ENCODE results near the gene SHISA3.

Gene SHISA3

DNA sequence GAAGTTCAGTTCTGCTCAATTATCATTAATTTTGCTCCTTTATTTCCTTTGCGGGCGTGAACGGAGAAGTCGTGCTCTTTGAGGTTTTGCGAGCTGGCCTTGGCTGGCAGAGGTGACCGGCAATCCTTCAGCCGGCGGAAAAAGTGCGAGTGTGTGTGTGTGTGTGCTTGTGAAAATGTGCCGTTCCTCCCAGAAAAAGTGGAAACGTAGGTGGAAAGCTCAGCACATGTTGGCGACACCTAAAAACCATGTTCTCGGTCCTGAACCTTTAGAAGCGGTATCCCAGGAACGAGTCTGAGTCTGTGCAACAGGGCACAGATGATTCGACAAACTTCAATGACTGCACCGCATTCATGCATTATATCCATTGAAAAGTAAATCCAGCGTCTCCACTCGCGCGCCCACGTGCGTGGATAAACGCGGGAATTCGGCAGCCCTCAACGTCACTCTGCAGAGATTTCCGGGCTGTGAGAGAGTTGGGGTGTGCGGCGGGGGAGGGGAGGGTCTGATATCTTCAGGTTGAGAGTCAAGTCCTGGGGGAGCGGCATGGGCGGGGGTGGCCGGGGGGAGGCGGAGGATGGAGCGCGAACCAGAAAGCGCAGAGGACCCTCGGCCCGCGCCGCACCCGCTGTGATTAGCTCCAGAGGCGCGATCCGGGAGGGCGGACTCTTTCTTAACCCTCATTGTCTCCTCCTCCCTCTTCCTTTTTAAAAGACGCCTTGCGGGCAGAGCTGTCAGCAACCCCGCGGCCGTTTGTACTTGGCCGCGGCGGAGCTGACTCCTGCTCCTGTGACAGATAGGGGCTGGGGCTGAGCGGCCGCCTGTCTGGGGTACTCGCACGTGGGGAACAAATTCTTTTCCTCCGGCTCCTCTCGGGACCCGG lies at the start of gene SHISA3:
SHISA3 (plus strand) TSS at position 737 of the 883 bp plus-strand sequence. CDS start 569 bp downstream, outside the sequence.
- Mint-ChIP-seq H3K27me3 (peaks cover 75% of the 10 kb centered on the region), H3K4me1 (ENCODE audit: low read depth) (peaks cover 25% of the 10 kb centered on the region), H3K36me3 (ENCODE audit: low read depth) (no peaks in the 10 kb centered on the region), H3K27ac (no peak within 1 kb of the TSS), H3K4me3 (peak within 1 kb of the TSS; percentile 74), H3K9me3 (no peaks in the 10 kb centered on the region)
- intact Hi-C loops (cut with micrococcal nuclease), result no loop called here

DNA sequence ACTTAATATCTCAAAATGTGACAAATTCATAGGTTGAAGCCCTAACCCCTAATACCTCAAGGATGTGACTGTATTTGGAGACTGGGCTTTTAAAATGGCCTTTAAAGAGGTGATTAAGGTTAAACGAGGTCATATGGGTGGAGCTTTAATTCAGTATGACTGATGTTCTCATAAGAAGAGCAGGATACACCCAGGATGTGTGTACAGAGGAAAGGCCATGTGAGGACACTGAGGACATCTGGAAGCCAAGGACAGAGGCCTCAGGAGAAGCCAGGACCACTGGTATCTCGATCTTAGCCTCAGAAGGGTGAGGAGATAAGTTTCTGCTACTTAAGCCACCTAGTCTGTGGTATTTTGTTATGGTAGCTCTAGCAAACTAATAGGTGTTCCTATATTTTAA lies 49.0 kb upstream of the SHISA3 start:
- Mint-ChIP-seq H3K36me3 (ENCODE audit: low read depth) (no peaks in the 10 kb centered on the region), H3K27ac (no peak overlapping the region), H3K9me3 (no peaks in the 10 kb centered on the region), H3K27me3 (peaks cover 1% of the 10 kb centered on the region), H3K4me3 (no peak overlapping the region), H3K4me1 (ENCODE audit: low read depth) (no peaks in the 10 kb centered on the region)
- intact Hi-C loops (cut with micrococcal nuclease), result no loop called here

DNA sequence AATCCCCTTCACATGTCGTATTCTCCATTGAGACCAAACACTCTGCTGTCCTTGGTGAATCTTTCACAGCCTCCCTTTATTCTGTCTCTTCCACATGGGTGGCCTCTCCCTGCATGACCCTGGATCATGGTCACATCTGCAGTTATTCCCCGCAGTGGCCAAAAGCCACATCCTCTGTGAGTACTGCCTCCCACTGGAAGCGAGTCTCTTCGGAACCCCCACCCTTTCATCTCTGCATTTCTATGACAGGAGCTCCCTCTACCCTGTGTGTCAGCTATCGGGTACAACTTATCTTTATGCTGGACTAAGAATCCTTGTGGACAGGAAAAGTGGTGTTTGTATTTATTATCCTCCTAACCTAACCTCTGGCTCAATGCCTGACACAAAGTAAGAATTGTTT lies 48.6 kb upstream of the SHISA3 start:
- H3K27me3 Mint-ChIP-seq, result no peaks in the 10 kb centered on the region
- no peaks in the 10 kb centered on the region for H3K4me1 Mint-ChIP-seq (ENCODE audit: low read depth)
- no peaks in the 10 kb centered on the region for H3K9me3 Mint-ChIP-seq
- intact Hi-C loops (cut with micrococcal nuclease), result no loop called here
- no peaks in the 10 kb centered on the region for H3K36me3 Mint-ChIP-seq (ENCODE audit: low read depth)
- H3K4me3 Mint-ChIP-seq, result no peak overlapping the region
- H3K27ac Mint-ChIP-seq, result no peak overlapping the region

DNA sequence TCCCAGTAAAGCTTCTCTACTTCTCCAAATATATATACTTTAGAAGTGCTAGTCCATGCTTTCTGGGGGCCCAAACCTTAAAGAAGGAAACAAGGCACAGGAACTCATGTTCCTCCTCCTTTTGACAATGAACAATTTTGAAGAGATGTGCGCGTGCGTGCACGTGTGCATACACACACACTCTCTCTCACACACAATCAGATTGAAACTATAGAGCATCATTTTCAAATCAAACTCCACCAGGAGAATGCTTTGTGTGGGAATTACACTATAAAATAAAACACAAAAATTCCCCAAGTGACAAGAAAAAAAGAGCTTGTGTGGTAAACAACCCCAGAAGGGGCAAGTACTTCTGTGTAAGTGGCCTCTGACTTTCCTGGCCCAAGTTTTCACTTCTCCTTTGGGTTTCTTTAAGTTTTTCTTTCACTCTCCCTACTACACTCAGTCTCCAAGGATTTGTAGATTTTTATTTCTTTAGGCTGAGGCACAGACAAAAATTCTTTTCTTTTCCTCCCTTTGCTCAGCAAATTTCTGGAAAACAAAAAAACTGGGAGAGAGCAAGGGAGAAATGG lies 46.6 kb upstream of the SHISA3 start:
- Mint-ChIP-seq H3K4me3 (no peak overlapping the region), H3K27me3 (peaks cover under 1% of the 10 kb centered on the region), H3K4me1 (ENCODE audit: low read depth) (no peaks in the 10 kb centered on the region), H3K27ac (no peak overlapping the region), H3K9me3 (no peaks in the 10 kb centered on the region), H3K36me3 (ENCODE audit: low read depth) (no peaks in the 10 kb centered on the region)
- intact Hi-C loops (cut with micrococcal nuclease), result no loop called here

DNA sequence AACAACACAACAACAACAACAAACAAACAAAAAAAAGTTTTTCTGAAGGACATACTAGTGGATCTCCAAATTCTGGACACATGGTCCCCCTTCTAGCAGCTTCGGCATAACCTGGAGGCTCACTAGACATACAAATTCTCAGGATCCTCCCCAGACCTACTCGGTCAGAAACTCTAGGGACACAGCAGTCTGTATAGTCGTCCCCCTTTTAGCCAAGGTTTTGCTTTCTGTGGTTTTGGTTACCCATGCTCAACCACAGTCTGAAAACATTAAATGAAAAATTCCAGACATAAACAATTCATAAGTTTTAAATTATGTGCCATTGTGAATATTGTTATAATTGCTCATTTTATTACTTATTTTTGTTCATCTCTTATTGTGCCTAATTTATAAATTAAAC lies 45.2 kb upstream of the SHISA3 start:
- Mint-ChIP-seq H3K27me3 (peaks cover 4% of the 10 kb centered on the region), H3K27ac (no peak overlapping the region), H3K4me1 (ENCODE audit: low read depth) (no peaks in the 10 kb centered on the region), H3K4me3 (no peak overlapping the region), H3K36me3 (ENCODE audit: low read depth) (no peaks in the 10 kb centered on the region), H3K9me3 (no peaks in the 10 kb centered on the region)
- intact Hi-C loops (cut with micrococcal nuclease), result no loop called here

DNA sequence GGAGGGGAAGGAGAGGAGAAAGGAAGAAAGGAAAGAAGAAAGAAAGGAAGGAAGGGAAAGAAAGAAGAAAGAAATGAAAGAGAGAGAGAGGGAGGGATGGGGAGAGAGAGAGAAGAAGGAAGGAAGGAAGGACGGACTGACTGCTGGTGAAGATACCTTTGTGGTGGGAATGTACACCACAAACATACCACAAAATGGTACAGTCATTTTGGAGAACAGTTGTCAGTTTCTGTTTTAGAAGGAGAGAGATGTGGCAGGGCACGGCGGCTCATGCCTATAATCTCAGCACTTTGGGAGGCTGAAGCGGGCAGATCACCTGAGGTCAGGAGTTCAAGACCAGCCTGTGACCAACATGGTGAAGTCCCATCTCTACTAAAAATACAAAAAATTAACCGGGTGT lies 40.0 kb upstream of the SHISA3 start:
- Mint-ChIP-seq H3K27me3 (peaks cover 10% of the 10 kb centered on the region), H3K4me1 (ENCODE audit: low read depth) (no peaks in the 10 kb centered on the region), H3K27ac (no peak overlapping the region), H3K9me3 (no peaks in the 10 kb centered on the region), H3K4me3 (no peak overlapping the region), H3K36me3 (ENCODE audit: low read depth) (no peaks in the 10 kb centered on the region)
- intact Hi-C loops (cut with micrococcal nuclease), result no loop called here

DNA sequence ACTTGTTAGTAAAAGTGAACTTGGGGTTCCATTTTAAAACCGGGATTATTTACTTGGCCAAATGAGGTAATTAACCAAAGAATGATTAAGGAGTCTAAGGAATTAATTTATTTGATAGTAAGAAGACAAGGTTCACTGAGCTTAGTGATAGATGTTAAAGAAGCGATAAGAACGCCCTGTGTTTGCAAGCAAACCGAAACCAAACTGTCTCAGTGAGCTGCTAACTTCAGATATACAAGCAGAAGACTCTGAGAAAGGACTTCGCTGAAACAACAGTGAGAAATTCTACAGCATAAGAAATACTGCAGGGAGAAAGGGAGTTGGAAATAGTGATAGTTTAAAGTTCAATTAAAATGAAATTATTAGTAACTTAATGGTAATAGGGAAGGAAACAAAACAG lies 37.6 kb upstream of the SHISA3 start:
- intact Hi-C loops (cut with micrococcal nuclease), result no loop called here
- Mint-ChIP-seq H3K27ac (no peak overlapping the region), H3K4me3 (no peak overlapping the region), H3K9me3 (no peaks in the 10 kb centered on the region), H3K4me1 (ENCODE audit: low read depth) (no peaks in the 10 kb centered on the region), H3K27me3 (peaks cover 10% of the 10 kb centered on the region), H3K36me3 (ENCODE audit: low read depth) (no peaks in the 10 kb centered on the region)

DNA sequence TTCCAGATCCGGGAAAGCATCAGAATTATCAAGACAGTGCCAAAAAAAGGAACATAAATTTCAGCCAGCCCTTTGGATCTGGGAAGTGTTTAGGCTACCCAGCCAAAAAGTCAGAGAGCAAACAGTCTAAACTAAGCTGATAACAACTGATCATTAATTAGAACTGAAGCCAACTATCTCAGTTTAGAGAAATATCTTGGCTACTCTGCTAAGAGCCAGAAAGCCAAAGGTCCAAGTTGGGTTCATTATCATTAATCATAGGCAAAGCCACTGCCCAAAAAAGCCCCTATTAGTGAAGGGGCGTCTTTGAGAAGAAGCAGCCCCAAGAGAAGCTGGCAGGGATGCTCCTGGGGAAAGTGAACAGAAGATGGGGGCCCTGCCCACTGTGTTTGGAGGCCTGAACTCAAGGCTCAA lies 37.0 kb upstream of the SHISA3 start:
- intact Hi-C loops (cut with micrococcal nuclease), result no loop called here
- Mint-ChIP-seq H3K27me3 (peaks cover 10% of the 10 kb centered on the region), H3K27ac (no peak overlapping the region), H3K4me3 (no peak overlapping the region), H3K4me1 (ENCODE audit: low read depth) (no peaks in the 10 kb centered on the region), H3K36me3 (ENCODE audit: low read depth) (no peaks in the 10 kb centered on the region), H3K9me3 (no peaks in the 10 kb centered on the region)

DNA sequence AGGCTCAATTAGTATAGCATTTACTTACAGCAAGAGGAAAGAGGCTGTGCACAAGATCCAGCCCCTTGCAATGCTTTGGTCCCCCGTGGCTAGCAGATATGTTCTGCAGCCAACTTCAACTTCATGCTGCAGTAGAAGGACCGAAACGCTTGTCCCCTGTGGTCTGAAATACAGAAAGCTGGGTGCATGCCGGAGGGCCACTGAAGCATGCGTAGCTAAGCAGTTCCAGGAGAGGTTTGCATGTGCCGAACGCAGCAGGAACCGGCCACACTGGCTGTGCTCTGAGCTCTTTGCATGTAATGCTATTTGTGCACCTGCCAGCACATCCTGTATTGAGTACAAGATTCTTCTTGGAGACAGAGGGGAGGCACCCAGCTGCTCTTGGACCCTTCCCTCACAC lies 35.8 kb upstream of the SHISA3 start:
- H3K36me3 Mint-ChIP-seq (ENCODE audit: low read depth), result no peaks in the 10 kb centered on the region
- intact Hi-C loops (cut with micrococcal nuclease), result no loop called here
- H3K27ac Mint-ChIP-seq, result no peak overlapping the region
- peaks cover 8% of the 10 kb centered on the region for H3K27me3 Mint-ChIP-seq
- H3K4me3 Mint-ChIP-seq, result no peak overlapping the region
- H3K4me1 Mint-ChIP-seq (ENCODE audit: low read depth), result no peaks in the 10 kb centered on the region
- H3K9me3 Mint-ChIP-seq, result no peaks in the 10 kb centered on the region

DNA sequence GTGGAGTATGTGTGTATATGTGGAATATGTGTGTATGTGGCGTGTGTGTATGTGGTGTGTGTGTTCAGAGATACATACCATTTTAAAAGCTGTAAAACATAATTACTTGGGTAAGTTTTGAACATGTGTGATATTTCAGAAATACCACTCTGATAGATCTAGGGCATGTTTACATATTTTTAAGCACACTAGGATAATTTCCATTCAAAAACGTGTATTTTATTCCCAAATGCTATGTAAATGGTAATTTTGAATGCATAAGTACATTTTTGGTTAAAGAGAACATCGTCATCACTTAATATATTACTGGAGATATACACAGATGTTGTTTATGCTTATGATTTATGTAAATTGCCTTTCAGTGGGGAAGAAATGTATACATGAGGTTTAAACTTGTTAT lies 34.7 kb upstream of the SHISA3 start:
- H3K27ac Mint-ChIP-seq, result no peak overlapping the region
- intact Hi-C loops (cut with micrococcal nuclease), result no loop called here
- no peak overlapping the region for H3K4me3 Mint-ChIP-seq
- peaks cover 6% of the 10 kb centered on the region for H3K27me3 Mint-ChIP-seq
- no peaks in the 10 kb centered on the region for H3K4me1 Mint-ChIP-seq (ENCODE audit: low read depth)
- no peaks in the 10 kb centered on the region for H3K36me3 Mint-ChIP-seq (ENCODE audit: low read depth)
- H3K9me3 Mint-ChIP-seq, result no peaks in the 10 kb centered on the region

DNA sequence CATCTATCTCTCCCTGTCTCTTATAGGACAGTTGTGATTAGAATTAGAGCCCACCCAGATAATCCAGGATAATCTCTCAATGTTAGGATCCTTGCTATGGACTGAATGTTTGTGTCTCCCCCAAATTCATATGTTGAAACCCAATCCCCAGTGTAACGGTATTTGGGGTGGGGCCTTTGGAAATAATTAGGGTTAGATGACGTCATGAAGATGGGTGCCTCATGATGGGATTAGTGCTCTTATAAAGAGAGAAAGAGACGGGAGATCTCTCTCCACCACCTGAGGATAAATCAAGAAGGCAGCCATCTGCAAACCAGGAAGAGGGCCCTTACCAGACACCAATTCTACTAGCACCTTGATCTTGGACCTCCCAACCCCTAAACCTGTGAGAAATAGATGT lies 33.7 kb upstream of the SHISA3 start:
- no peak overlapping the region for H3K4me3 Mint-ChIP-seq
- no peaks in the 10 kb centered on the region for H3K4me1 Mint-ChIP-seq (ENCODE audit: low read depth)
- H3K27ac Mint-ChIP-seq, result no peak overlapping the region
- peaks cover 4% of the 10 kb centered on the region for H3K27me3 Mint-ChIP-seq
- intact Hi-C loops (cut with micrococcal nuclease), result no loop called here
- no peaks in the 10 kb centered on the region for H3K9me3 Mint-ChIP-seq
- no peaks in the 10 kb centered on the region for H3K36me3 Mint-ChIP-seq (ENCODE audit: low read depth)

DNA sequence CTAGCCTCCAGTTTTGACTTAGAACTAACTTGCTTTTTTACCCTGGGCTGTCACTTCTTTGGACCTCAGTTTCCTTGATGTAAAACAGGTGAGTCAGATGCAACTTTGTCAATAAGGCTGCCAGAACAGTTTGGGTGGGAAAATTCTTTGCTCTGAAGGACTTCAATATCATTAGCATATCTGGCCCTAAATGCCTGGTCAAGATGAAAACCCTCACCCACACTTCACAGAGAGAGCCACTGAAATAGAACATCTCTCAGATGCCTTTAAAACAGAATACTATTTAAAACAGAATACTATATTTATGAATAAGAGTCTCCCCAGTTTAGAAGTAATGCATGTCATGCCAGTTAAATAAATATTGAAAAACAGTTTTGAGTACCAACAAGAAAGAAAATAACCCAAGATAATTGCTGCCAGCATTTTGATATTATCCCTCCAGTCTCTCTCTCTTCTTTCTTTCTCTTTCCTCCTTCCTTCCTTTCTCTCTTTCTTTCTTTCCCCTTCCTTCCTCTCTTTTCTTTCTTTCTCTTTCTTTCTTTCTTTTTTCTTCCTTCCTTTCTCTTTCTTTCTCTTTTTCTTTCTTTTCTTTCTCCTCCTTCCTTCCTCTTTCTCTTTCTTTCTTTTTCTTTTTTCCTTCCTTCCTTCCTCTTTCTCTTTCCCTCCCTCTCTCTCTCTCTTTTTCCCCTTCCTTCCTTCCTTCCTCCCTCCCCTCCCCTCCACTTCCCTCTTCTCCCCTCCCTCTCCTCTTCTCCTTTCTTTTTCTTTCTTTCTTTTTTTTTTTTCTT lies 32.8 kb upstream of the SHISA3 start:
- intact Hi-C loops (cut with micrococcal nuclease), result no loop called here

DNA sequence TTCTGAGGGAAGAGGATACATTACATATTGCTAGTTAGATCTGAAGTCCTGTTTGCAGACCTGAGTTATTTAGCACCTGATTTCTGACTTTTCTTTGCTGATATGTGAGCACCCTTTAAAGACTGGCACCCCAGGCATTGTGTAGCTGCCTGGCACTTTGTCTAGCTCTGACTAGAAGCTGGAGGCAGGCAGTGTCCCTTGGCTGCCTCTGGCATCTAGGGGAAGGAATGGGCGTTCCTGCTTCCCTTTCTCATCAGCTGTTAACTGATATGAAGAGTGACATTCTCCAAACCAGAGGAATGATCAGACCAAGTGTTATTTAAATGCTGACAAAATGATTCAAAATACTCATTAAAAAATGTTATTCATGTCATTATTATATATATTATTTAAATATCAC lies 30.3 kb upstream of the SHISA3 start:
- no peaks in the 10 kb centered on the region for H3K4me1 Mint-ChIP-seq (ENCODE audit: low read depth)
- intact Hi-C loops (cut with micrococcal nuclease), result no loop called here
- H3K9me3 Mint-ChIP-seq, result no peaks in the 10 kb centered on the region
- no peaks in the 10 kb centered on the region for H3K36me3 Mint-ChIP-seq (ENCODE audit: low read depth)
- H3K4me3 Mint-ChIP-seq, result no peak overlapping the region
- H3K27ac Mint-ChIP-seq, result no peak overlapping the region
- H3K27me3 Mint-ChIP-seq, result no peaks in the 10 kb centered on the region

More for the DNA sequence above, 32.8 kb upstream of the SHISA3 start:
- Mint-ChIP-seq H3K27me3 (no peaks in the 10 kb centered on the region), H3K27ac (no peak overlapping the region), H3K36me3 (ENCODE audit: low read depth) (no peaks in the 10 kb centered on the region), H3K4me1 (ENCODE audit: low read depth) (no peaks in the 10 kb centered on the region), H3K4me3 (no peak overlapping the region), H3K9me3 (no peaks in the 10 kb centered on the region)

DNA sequence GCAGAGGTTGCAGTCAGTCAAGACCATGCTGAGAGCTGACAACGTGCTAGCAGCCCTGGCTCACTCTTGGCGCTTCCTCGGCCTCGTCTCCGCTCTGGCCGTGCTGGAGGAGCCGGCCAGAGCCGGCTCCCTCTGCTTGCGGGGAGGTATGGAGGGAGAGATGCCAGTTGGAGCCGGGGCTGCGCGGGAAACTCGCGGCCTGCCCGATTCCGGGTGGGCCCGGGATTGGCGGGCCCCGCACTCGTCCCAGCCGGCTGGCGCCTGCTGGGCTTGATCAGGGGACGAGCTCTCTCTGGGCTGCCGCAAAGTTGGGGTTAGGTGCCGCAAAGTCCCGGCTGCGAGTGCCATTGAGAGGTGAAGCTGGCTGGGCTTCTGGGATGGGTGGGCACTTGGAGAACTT lies 27.8 kb upstream of the SHISA3 start:
- H3K27me3 Mint-ChIP-seq, result peaks cover 2% of the 10 kb centered on the region
- intact Hi-C loops (cut with micrococcal nuclease), result no loop called here

More for the DNA sequence above, 27.8 kb upstream of the SHISA3 start:
- Mint-ChIP-seq H3K36me3 (ENCODE audit: low read depth) (no peaks in the 10 kb centered on the region), H3K4me3 (no peak overlapping the region), H3K27ac (no peak overlapping the region), H3K4me1 (ENCODE audit: low read depth) (no peaks in the 10 kb centered on the region), H3K9me3 (no peaks in the 10 kb centered on the region)

Measured in dendritic cell treated with granulocyte-macrophage colony-stimulating factor and Interleukin-4, amounts not matched to agents 40 ng/mL and 50 ng/mL, for 4 days (primary cell).